SH-SY5Y (cell line): ENCODE results near the gene PRKG1.

ENCODE experiments used
- GATA2 ChIP-seq: IDR thresholded peaks from 2 replicates; pipeline ENCODE4 v1.6.1; 2011; ENCODE audit warnings: mild to moderate bottlenecking, low read depth, low read length
- GATA3 ChIP-seq: IDR thresholded peaks from 2 replicates; pipeline ENCODE4 v1.6.1; 2011; ENCODE audit warnings: low read depth, mild to moderate bottlenecking, low read length, moderate library complexity

GRCh38 chr10:51800725-51801424 lies 726.6 kb downstream of the PRKG1 start:
- TF ChIP-seq GATA2 (no peak), GATA3 (no peak)
